Activated CD4-positive, alpha-beta T cell treated with anti-CD3 and anti-CD28 coated beads, Interleukin-2, amount 50 U/mL, for 16 hours (primary cell): ENCODE data around the gene CENPVL1.
"Not testable (repeated sequence)": the region's sequence is repeated elsewhere in the genome, so short reads cannot be mapped to it uniquely, and the experiment has no call there.

Source experiments
- DNase-seq: peaks from one replicate; pipeline ENCODE4 v3.0.0-alpha.2; 2020

The CENPVL1 gene

DNA sequence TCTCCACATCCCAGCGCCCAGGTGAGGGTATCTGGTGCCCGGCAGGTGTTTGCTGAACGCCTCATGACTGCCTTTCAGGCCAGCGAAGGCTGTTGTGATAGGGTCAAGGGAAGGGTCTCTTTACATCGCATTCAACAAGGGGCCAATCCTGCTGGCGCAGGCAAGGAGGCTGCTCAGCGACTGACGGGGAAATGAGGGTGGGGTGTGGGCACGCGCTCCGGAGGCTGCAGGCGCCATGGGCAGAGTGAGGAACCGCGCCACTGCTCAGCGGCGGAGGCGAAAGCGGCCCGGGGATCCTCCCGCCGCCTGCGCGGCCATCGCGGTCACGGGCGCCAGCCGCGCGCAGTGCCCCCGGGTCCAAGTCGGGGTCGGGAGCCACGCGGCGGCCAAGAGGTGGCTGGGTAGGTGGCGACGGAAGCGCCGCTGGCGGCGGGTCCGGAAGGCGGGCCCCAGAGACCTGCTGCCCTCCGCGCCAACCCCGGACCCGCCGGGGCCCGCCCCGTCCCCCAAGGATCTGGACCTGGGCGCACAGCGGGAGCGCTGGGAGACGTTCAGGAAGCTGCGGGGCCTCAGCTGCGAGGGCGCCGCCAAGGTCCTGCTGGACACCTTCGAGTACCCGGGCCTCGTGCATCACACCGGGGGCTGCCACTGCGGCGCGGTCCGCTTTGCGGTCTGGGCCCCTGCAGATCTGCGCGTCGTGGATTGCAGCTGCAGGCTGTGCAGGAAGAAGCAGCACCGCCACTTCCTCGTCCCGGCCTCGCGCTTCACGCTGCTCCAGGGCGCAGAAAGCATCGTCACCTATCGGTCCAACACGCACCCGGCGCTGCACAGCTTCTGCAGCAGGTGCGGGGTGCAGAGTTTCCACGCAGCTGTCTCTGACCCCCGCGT lies at the start of gene CENPVL1:
TSS of gene CENPVL1 (plus strand) at position 236 of the 888 bp plus-strand sequence. CDS start at position 236, 0 bp downstream.
- not testable (repeated sequence) for DNase-seq

- peak; percentile 5 for DNase-seq
Observed at GRCh38 chrX:51665981-51666380, 44.3 kb upstream of the CENPVL1 start.

GRCh38 chrX:51679689-51680433 lies 30.5 kb upstream of the CENPVL1 start:
- DNase-seq = not testable (repeated sequence)

- not testable (repeated sequence) for DNase-seq
Observed at GRCh38 chrX:51681808-51682719, 28.2 kb upstream of the CENPVL1 start.

GRCh38 chrX:51682720-51683062 lies 27.6 kb upstream of the CENPVL1 start, which contains the start of gene CENPVL2:
Gene CENPVL2, minus strand, starts transcription at chrX:51682831. Its CDS starts 0 bp downstream, at chrX:51682831.
- DNase-seq = not testable (repeated sequence)

GRCh38 chrX:51694254-51694653 lies 16.1 kb upstream of the CENPVL1 start:
- no peak for DNase-seq

DNA sequence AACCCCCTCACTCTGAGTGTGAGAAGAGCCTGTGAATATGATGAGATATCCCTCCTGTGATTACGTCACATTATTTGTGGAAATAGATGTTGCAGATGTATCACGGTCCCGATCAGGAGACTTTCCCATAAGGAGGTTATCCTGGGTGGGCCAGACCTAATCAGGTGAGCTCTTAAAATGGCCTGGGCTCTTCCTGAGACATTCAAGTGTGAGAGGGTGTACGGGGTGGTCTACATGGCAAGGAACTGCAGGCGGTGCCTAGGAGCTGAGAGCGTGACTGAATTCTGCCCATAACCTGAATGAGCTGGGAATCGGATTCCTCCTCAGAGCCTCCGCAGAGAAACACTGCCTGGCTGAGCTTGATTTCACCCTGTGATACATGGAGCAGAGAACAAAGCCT lies 12.9 kb upstream of the CENPVL1 start:
- no peak for DNase-seq

DNA sequence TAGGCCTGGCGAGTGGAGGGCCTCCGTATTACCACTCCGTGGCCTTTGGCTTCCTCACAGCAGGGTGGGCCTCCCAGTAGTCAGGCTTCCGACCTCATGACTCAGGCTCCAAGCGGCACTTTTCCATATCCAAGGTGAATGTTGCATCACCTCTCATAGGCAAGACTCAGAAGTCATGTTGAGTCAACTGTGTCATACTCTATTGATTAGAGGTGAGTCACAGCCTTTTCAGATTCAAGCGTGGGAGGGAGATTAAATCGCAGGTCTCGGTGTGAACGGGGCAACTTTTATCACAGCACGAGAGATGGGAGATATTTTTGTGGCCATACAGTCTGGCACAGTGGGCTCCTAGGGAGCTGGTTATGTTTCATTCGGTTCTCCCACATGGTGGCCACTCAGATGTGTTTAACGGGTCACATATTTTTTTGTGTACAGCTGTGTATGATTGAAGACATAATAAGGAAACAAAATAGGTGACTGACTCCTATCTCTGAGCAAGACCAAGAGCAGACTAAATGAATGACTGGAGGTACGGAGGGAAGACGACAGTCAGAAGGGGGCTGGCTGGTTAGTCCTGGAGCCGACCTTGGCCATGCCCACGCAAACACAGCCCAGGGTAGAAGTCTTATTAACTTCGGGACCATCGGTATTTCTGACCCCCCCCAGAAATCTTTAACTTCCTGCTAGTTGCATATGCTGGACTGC lies 2.8 kb downstream of the CENPVL1 start:
- not testable (repeated sequence) for DNase-seq

DNA sequence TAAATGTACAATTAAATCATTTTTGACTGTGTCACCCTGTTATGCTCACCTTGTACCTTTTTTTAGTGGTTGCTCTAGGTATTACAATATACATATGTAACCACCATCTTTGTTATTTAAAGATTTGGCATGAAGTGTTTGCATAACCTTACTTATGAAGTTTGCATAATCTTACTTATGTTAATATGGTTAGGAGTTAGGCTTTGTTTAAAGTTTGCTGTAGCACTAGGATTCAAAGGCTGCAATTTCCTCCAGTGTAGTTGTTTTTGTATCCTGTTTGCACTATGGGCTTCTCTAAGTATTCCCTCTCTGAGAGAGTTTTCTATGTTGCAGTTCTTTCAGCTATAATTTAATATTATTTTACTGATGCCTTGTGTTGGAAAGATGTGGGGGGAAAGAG lies 17.9 kb downstream of the CENPVL1 start:
- no peak for DNase-seq

- DNase-seq = no peak
Observed at GRCh38 chrX:51737091-51737490, 26.8 kb downstream of the CENPVL1 start.

DNA sequence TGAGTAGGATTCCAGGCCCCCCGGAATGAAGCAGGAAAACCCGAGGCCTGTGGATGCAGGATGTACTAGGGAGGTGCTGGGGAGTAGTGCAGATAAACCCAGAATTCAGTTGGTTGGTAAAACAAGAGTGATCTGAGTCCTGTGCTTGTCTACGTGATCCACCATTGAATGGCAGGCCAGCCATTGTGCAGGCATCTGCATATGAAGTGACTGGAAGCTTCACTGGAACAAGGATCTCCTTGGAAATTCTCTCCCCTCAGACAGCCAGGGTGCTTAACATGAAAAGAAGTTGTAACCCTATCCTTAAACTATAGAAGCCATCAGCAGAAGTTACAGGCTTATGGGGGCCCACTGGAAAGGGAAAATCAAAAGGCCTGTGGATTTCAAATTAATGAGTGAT lies 32.3 kb downstream of the CENPVL1 start:
- DNase-seq = no peak

DNA sequence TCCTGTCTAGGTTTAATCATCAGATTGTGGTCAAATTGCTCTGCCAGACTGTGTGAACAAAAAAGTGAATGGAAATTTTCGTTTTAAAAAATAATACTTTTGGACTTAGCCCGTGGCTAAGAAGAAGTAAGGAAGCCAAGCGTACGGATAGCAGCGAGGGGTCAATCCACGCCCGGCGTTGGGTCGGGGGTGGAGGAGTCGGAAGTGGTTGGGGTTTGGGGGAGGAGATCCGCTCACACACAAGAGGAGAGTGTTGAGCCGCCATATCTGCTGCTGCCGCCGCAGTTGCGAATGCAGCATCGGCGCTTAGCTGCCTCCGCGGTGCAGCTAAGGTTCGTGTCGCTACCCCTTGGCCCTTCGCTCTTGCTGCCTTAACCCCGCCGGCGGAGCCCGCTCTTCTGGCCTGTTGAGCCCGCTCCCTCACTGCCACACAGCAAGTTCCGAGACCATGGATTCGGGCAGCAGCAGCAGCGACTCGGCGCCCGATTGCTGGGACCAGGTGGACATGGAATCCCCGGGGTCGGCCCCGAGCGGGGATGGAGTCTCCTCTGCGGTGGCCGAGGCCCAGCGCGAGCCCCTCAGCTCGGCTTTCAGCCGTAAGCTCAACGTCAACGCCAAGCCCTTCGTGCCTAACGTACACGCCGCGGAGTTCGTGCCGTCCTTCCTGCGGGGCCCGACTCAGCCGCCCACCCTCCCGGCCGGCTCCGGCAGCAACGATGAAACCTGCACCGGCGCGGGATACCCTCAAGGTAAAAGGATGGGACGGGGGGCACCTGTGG lies 33.1 kb downstream of the CENPVL1 start, which contains the start of gene GSPT2:
TSS of gene GSPT2 (plus strand) at position 264 of the 779 bp plus-strand sequence. CDS start at position 449, 185 bp downstream.
- DNase-seq = peak; percentile 76

GRCh38 chrX:51747671-51748070 lies 37.4 kb downstream of the CENPVL1 start:
- DNase-seq = no peak

DNA sequence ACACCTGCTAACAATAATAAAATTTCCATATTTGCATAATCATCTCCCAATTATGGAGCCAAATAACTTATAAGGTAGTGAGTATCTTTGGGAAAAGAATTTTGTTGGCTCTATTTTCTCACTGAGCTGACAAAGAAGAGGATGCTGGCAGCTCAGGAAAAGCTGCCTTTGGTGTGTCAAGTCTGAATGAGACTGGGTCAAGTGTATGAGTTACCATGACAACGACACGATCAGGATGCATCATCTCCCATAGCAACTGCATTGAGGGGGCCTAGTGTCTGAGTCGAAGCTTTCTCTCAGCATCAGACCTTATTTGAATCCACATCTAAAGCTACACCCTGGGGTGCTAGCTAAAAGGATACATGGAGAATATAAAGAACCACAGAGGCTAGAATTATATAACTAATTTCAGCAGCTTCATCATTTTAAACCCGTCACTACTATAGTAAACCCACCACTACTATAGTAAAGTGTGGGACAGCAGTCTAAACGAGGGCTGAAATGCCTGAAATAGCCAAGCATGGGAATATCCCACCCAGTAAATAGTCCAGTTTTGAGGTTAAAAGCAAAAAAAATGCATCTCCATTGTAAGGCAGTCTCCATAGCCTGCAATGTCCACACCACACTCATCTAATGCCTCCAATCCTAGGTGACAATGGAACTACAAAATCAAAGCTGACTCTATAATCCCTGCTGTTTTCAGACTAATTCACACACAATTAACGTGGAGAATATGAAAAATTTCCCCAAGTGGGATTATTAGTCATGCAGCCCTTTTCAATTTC lies 48.9 kb downstream of the CENPVL1 start:
- no peak for DNase-seq

DNA sequence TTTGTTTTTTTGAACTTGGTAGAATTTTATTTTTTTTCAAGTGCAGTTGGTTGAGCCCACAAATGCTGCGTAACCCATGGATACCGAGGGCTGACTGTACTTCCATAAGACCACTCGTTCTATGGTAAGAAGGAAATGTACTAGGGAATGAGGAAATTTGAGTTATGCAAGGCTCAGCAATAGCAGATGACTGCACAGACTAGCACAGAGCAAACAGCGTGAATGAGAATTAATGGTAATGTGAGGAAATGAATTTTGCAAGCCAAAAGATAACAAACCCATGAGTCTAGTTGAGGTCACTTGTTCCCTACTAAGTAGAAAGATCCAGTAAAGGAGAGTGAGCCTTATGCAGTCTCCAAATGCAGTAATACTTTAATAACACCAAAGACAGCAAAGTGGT lies 50.3 kb downstream of the CENPVL1 start:
- DNase-seq = no peak
